Mesothelial cell of epicardium (in vitro differentiated cells): ENCODE results near the gene SLC4A2. TPM values are rescaled to one million over a fixed set of nuclear protein-coding genes. Genes with fewer than 3 reads are reported as not detected.
A peak's percentile ranks its signal among the peaks of the same experiment; 100 is the strongest.

Experiments used
- DNase-seq, 2 experiments: peaks; one replicate each; pipeline ENCODE4 v3.0.0; 2021; ENCODE audit warnings: low spot score in 2 of 2; ENCODE audit not compliant: unreplicated experiment in 2 of 2
- H3K27ac Mint-ChIP-seq: 2 replicates; pipeline ENCODE4 v1.8.0; 2021; ENCODE audit warnings: mixed read lengths
- H3K27me3 Mint-ChIP-seq: 2 replicates; pipeline ENCODE4 v1.8.0; 2021; ENCODE audit warnings: low read depth, mixed read lengths
- H3K36me3 Mint-ChIP-seq: 2 replicates; pipeline ENCODE4 v1.8.0; 2021; ENCODE audit warnings: mixed read lengths
- H3K4me1 Mint-ChIP-seq: 2 replicates; pipeline ENCODE4 v1.8.0; 2021; ENCODE audit warnings: mixed read lengths
- H3K4me3 Mint-ChIP-seq: 2 replicates; pipeline ENCODE4 v1.8.0; 2021; ENCODE audit warnings: mild to moderate bottlenecking, moderate library complexity, mixed read lengths
- H3K9me3 Mint-ChIP-seq: 2 replicates; pipeline ENCODE4 v1.8.0; 2021; ENCODE audit warnings: mixed read lengths
- total RNA-seq: library from RNA; stranded (reverse); gene quantifications from 3 replicates; pipeline ENCODE4 v1.2.1, GENCODE V29; 2021
- TF ChIP-seq, protein P1 (sequence below): fragments of 200-600 bp; sonication (generic); IDR thresholded peaks from one replicate; pipeline ENCODE4 v1.5.0; 2021; ENCODE audit warnings: antibody characterized with exemption; ENCODE audit not compliant: unreplicated experiment

Gene SLC4A2
- total RNA-seq, 1 donor from 2014 or later: 243 TPM

DNA sequence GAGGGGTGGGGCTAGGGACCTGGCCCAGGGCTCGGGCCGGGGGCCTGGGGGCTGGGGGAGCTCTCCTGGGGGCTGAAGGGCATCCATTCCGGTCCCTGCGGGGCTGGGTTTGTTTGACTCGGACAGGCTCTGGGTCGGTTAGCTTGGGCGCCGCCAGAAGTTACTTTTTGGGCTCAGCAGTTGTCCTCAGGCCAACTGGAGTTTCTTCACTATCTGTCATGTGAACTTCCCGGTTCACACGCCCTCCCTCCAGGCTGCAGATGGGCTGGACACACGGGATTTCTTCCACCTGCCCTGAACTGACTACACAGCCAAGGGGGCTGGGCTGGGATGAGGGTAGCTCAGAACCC is 3.8 kb downstream of the SLC4A2 start:
- peak overlapping the region; percentile 6 for H3K27ac Mint-ChIP-seq

DNA sequence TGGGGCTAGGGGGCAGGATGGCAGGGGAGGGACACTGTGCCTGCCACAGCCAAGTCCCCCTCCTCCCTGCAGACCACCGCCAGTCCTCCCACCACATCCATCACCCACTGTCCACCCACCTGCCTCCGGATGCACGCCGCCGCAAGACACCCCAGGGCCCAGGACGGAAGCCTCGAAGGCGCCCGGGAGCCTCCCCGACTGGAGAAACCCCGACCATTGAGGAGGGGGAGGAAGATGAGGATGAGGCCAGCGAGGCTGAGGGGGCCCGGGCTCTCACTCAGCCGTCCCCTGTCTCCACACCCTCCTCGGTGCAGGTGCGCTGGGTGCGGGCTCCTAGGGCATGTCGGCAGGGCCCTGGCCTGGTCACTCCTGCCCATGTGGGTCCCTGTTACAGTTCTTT is 5.1 kb downstream of the SLC4A2 start:
- TF ChIP-seq, protein P1, sequence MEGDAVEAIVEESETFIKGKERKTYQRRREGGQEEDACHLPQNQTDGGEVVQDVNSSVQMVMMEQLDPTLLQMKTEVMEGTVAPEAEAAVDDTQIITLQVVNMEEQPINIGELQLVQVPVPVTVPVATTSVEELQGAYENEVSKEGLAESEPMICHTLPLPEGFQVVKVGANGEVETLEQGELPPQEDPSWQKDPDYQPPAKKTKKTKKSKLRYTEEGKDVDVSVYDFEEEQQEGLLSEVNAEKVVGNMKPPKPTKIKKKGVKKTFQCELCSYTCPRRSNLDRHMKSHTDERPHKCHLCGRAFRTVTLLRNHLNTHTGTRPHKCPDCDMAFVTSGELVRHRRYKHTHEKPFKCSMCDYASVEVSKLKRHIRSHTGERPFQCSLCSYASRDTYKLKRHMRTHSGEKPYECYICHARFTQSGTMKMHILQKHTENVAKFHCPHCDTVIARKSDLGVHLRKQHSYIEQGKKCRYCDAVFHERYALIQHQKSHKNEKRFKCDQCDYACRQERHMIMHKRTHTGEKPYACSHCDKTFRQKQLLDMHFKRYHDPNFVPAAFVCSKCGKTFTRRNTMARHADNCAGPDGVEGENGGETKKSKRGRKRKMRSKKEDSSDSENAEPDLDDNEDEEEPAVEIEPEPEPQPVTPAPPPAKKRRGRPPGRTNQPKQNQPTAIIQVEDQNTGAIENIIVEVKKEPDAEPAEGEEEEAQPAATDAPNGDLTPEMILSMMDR: no peak
- DNase-seq: no peak
- Mint-ChIP-seq H3K27ac (no peak overlapping the region), H3K36me3 (peaks cover 16% of the 10 kb centered on the region), H3K4me1 (peaks cover 40% of the 10 kb centered on the region), H3K9me3 (no peaks in the 10 kb centered on the region), H3K4me3 (no peak overlapping the region), H3K27me3 (no peaks in the 10 kb centered on the region)

More for the DNA sequence above, 3.8 kb downstream of the SLC4A2 start:
- Mint-ChIP-seq H3K27me3 (no peaks in the 10 kb centered on the region), H3K36me3 (peaks cover 12% of the 10 kb centered on the region), H3K4me1 (peaks cover 49% of the 10 kb centered on the region), H3K9me3 (no peaks in the 10 kb centered on the region), H3K4me3 (no peak overlapping the region)
- TF ChIP-seq, protein P1: no peak
- DNase-seq: no peak

DNA sequence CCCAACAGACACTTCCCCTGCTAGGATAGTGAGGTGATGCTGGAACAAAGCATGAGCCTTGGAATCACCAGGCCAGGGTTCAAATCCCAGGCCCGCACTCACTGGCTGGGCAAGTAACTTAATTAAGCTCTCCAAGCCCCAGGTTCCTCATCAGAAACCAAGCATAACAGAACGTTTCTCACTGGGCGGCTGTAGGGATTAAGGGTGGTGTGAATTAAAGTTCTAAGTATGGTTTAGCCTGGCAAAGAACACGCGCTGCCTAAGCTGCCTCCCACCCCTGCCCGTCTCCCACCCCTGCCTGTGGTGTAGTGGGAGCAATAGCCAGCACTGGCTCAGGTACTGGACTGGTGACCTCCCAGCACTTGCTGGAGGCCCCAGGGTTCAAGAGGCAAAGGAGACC is 5.6 kb downstream of the SLC4A2 start:
- Mint-ChIP-seq H3K9me3 (no peaks in the 10 kb centered on the region), H3K36me3 (peaks cover 16% of the 10 kb centered on the region), H3K4me1 (peaks cover 40% of the 10 kb centered on the region), H3K27ac (no peak overlapping the region), H3K4me3 (no peak overlapping the region), H3K27me3 (no peaks in the 10 kb centered on the region)
- TF ChIP-seq, protein P1: no peak
- no peak for DNase-seq

DNA sequence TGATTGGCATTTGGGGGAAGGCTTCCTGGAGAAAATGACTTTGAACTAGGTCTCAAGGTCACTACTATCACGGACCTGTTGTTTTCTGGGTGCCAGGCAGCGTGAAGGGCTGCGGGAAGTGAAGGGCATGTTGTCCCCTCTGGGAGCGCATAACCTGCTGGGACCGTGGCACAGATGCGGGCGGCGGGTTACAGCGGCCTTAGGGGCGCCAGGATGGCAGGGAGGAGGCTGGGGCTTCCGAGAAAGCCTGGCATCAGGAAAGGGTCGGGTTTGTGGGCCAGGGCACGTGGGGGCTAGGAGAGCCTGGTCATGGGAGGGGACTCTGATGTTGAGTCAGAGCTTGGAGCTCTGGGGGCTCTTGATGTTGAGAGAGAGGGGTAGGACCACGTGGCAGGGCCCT is 6.1 kb downstream of the SLC4A2 start:
- TF ChIP-seq, protein P1: no peak
- Mint-ChIP-seq H3K36me3 (peaks cover 16% of the 10 kb centered on the region), H3K27ac (no peak overlapping the region), H3K27me3 (no peaks in the 10 kb centered on the region), H3K4me1 (peaks cover 36% of the 10 kb centered on the region), H3K4me3 (no peak overlapping the region), H3K9me3 (no peaks in the 10 kb centered on the region)
- DNase-seq: no peak

DNA sequence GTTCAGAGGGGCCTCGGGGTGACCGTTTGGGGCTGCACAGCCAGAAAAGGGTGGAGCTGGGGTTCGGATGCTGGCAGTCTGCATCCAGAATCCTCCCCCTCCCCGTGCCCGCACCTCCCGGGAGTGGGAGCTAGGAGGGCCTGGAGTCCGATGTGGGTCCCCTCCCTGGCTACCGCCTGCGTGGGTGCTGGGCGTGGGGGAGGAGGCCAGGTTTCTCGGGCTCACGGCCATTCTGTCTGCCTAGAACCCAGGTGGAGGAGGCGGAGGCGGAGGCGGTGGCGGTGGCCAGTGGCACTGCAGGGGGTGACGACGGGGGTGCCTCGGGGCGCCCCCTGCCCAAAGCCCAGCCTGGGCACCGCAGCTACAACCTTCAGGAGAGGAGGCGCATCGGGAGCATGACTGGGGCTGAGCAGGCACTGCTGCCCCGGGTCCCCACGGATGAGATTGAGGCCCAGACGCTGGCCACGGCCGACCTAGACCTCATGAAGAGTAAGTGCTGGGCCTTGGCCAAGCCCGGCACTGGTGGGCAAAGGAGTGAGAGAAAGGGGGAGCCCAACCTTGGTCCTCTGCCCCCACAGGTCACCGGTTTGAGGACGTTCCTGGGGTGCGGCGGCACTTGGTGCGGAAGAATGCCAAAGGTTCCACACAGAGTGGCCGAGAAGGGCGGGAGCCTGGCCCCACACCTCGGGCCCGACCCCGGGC is 7.0 kb downstream of the SLC4A2 start:
- peaks cover 27% of the 10 kb centered on the region for H3K4me1 Mint-ChIP-seq
- no peak for DNase-seq
- no peak overlapping the region for H3K4me3 Mint-ChIP-seq
- no peaks in the 10 kb centered on the region for H3K27me3 Mint-ChIP-seq
- H3K27ac Mint-ChIP-seq: no peak overlapping the region
- TF ChIP-seq, protein P1: no peak
- H3K9me3 Mint-ChIP-seq: no peaks in the 10 kb centered on the region
- H3K36me3 Mint-ChIP-seq: peaks cover 16% of the 10 kb centered on the region
